T-helper 1 cell (primary cell): ENCODE data around the gene ACSM2B.
"Not testable (repeated sequence)": the region's sequence is repeated elsewhere in the genome, so short reads cannot be mapped to it uniquely, and the experiment has no call there.

Experiments
- DNase-seq, 5 donors: peaks; one replicate each; pipeline ENCODE4 v3.0.0-alpha.2; 2012 to 2020

ACSM2B gene

DNA sequence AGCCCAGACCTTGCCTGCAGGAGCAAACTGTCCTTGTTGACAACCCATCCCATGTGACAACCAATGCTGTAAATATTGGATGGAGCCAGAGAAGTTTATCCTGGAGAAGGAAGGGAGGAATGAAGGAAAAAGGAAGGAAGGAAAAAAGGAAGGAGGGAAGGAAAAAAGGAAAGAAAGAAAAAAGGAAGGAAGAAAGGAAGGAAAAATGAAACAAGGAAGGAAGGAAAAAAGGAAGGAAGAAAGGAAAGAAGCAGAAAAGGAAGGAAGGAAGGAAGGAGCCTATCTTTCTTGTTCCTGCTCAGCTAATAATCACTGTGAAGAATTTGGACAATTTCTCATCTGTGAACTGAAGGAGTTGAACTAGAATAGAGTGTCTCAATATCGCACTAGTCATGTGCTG lies 56.1 kb downstream of the ACSM2B start:
- DNase-seq = no peak

GRCh38 chr16:20519231-20519630 lies 56.9 kb downstream of the ACSM2B start:
- no peak for DNase-seq

GRCh38 chr16:20517149-20517548 lies 59.0 kb downstream of the ACSM2B start:
- no peak for DNase-seq

GRCh38 chr16:20515688-20516090 lies 60.5 kb downstream of the ACSM2B start:
- DNase-seq = no peak

- no peak for DNase-seq
Observed at GRCh38 chr16:20510323-20510722, 65.8 kb downstream of the ACSM2B start.

GRCh38 chr16:20507280-20507679 lies 68.9 kb downstream of the ACSM2B start:
- no peak for DNase-seq

DNA sequence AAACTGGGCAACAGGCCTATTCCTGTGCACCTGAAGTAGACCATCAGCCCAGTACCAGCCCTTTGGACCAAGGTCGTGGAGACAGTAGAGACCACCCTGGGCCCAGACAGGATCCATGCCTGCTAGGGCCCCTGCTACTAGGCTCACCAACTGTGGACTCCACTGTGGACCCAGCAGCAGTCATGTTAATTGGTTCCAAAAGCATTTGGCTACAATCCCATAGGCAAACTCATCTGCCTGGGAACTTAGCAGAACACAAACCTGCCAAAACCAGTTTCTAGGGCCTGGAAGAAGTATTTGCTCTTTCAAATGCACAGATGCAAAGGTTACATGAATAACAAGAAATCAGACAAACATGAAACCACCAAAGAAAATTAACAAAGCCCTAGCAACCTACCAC lies 71.7 kb downstream of the ACSM2B start:
- DNase-seq = no peak

DNA sequence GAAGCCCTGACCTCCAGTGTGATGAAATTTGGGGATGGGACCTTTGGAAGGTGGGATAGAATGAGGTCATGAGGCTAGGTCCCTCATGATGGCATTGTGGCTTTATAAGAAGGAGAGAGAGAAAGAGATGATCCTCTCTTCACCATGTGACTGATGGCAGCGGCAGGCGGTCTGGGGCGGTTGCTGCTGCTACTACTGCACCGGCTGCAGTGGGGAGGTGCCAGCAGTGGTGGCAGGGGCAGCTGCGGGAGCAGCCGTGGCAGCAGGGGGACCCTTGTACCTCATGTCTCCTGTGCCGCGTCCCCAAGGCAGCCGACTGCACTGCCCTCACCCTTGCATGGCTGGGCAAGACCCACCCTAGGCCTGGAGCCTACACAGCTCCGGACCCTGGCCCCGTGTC lies 84.7 kb downstream of the ACSM2B start:
- DNase-seq = not testable (repeated sequence)

GRCh38 chr16:20490994-20491393 lies 85.2 kb downstream of the ACSM2B start:
- not testable (repeated sequence) for DNase-seq
